Gastroesophageal sphincter (tissue), 3 donors: ENCODE results near the gene OR2C3.

Experiments used
- CTCF ChIP-seq, 4 experiments: fragments of 200-600 bp in 2 of 4; fragments of 450-650 bp in 2 of 4; sonication (generic) in 1 of 4; IDR thresholded peaks; one replicate each; pipeline ENCODE4 v1.5.1; 2017 to 2019; ENCODE audit warnings: antibody characterized with exemption in 4 of 4, mild to moderate bottlenecking in 2 of 4, moderate library complexity in 2 of 4
- EP300 ChIP-seq: sonication (generic); formaldehyde crosslinking; IDR thresholded peaks from one replicate; pipeline ENCODE4 v1.6.1; 2017; ENCODE audit warnings: antibody characterized with exemption, mild to moderate bottlenecking
- POLR2A ChIP-seq, 2 donors: fragments of 450-650 bp; IDR thresholded peaks; one replicate each; pipeline ENCODE4 v1.6.1; 2017; ENCODE audit warnings: antibody characterized with exemption in 2 of 2, mild to moderate bottlenecking in 2 of 2, moderate library complexity in 1 of 2
- POLR2AphosphoS5 ChIP-seq: sonication (generic); formaldehyde crosslinking; IDR thresholded peaks from one replicate; pipeline ENCODE4 v1.6.1; 2017; ENCODE audit warnings: antibody characterized with exemption

- TF ChIP-seq EP300 (no peak), CTCF (IDR thresholded peaks at IDR 0.05) (no peak), POLR2A (IDR thresholded peaks at IDR 0.05) (no peak), POLR2AphosphoS5 (no peak)
These were observed 11.9 kb upstream of the OR2C3 start for GRCh38 chr1:247548092-247548491.
